Parathyroid adenoma (tissue), 2 donors: Measurements from ENCODE around the gene LLGL2.

Source experiments
- H2AFZ ChIP-seq: fragments of 300-600 bp; sonication (generic); one replicate; pipeline ENCODE4 v1.7.0; 2017; ENCODE audit warnings: antibody characterized with exemption, mild to moderate bottlenecking
- H3K27ac ChIP-seq: fragments of 300-600 bp; sonication (generic); one replicate; pipeline ENCODE4 v1.7.0; 2017
- H3K27me3 ChIP-seq: fragments of 300-600 bp; sonication (generic); one replicate; pipeline ENCODE4 v1.7.0; 2017; ENCODE audit warnings: low read length; ENCODE audit not compliant: control insufficient read depth, insufficient read depth
- H3K36me3 ChIP-seq: fragments of 300-600 bp; sonication (generic); one replicate; pipeline ENCODE4 v1.7.0; 2017; ENCODE audit warnings: low read length; ENCODE audit not compliant: control insufficient read depth, insufficient read depth
- H3K4me1 ChIP-seq: fragments of 300-600 bp; sonication (generic); one replicate; pipeline ENCODE4 v1.7.0; 2017; ENCODE audit warnings: control low read depth
- H3K4me2 ChIP-seq: fragments of 300-600 bp; sonication (generic); one replicate; pipeline ENCODE4 v1.7.0; 2017; ENCODE audit warnings: low read length
- H3K4me3 ChIP-seq: fragments of 300-600 bp; sonication (generic); one replicate; pipeline ENCODE4 v1.7.0; 2017; ENCODE audit warnings: low read depth, low read length
- H3K79me2 ChIP-seq: fragments of 300-600 bp; sonication (generic); one replicate; pipeline ENCODE4 v1.7.0; 2017; ENCODE audit warnings: control low read depth
- H3K9ac ChIP-seq: fragments of 300-600 bp; sonication (generic); one replicate; pipeline ENCODE4 v1.7.0; 2017; ENCODE audit warnings: mild to moderate bottlenecking
- H3K9me3 ChIP-seq: fragments of 300-600 bp; sonication (generic); one replicate; pipeline ENCODE4 v1.7.0; 2017; ENCODE audit warnings: low read length; ENCODE audit not compliant: control insufficient read depth
- TF ChIP-seq, protein P1 (sequence below): fragments of 300-600 bp; sonication (generic); IDR thresholded peaks from one replicate; pipeline ENCODE4 v1.7.0; 2017; ENCODE audit warnings: antibody characterized with exemption, mild to moderate bottlenecking
- donor health status: primary hyperparathyroidism.

LLGL2 gene

DNA sequence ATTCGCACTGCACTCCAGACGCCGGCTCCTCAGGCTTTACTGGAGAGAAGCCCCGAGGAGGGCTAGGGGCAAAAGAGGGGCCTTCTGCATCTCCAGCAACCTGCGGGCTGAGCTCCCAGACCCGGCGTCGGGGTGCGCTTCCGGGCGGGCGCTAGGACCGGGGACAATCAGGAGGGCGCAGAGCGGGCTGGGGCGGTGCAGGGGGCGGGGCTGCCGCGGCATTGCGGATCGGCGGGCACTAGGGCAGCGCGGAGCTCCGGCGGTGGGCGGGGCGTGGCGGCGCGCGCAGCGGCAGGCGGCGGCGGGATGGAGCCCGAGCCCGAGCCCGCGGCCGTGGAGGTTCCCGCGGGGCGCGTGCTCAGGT is 9.3 kb upstream of the LLGL2 start, which contains the start of gene TSEN54:
TSEN54 (plus strand) TSS at position 274 of the 364 bp plus-strand sequence; CDS start at position 307, 33 bp downstream.
- no peaks in the 10 kb centered on the region for H3K36me3 ChIP-seq
- peak within 1 kb of the TSS; percentile 70 for H3K4me3 ChIP-seq
- H3K9ac ChIP-seq = peak within 1 kb of the TSS; percentile 84
- H3K27ac ChIP-seq = peak within 1 kb of the TSS; percentile 89
- H3K4me1 ChIP-seq = peaks cover 8% of the 10 kb centered on the region
- H3K27me3 ChIP-seq = no peaks in the 10 kb centered on the region
- TF ChIP-seq, protein P1, sequence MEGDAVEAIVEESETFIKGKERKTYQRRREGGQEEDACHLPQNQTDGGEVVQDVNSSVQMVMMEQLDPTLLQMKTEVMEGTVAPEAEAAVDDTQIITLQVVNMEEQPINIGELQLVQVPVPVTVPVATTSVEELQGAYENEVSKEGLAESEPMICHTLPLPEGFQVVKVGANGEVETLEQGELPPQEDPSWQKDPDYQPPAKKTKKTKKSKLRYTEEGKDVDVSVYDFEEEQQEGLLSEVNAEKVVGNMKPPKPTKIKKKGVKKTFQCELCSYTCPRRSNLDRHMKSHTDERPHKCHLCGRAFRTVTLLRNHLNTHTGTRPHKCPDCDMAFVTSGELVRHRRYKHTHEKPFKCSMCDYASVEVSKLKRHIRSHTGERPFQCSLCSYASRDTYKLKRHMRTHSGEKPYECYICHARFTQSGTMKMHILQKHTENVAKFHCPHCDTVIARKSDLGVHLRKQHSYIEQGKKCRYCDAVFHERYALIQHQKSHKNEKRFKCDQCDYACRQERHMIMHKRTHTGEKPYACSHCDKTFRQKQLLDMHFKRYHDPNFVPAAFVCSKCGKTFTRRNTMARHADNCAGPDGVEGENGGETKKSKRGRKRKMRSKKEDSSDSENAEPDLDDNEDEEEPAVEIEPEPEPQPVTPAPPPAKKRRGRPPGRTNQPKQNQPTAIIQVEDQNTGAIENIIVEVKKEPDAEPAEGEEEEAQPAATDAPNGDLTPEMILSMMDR = no peak
- H2AFZ ChIP-seq = peak within 1 kb of the TSS; percentile 100
- H3K79me2 ChIP-seq = peaks cover 2% of the 10 kb centered on the region
- no peaks in the 10 kb centered on the region for H3K9me3 ChIP-seq
- H3K4me2 ChIP-seq = peak within 1 kb of the TSS; percentile 88

DNA sequence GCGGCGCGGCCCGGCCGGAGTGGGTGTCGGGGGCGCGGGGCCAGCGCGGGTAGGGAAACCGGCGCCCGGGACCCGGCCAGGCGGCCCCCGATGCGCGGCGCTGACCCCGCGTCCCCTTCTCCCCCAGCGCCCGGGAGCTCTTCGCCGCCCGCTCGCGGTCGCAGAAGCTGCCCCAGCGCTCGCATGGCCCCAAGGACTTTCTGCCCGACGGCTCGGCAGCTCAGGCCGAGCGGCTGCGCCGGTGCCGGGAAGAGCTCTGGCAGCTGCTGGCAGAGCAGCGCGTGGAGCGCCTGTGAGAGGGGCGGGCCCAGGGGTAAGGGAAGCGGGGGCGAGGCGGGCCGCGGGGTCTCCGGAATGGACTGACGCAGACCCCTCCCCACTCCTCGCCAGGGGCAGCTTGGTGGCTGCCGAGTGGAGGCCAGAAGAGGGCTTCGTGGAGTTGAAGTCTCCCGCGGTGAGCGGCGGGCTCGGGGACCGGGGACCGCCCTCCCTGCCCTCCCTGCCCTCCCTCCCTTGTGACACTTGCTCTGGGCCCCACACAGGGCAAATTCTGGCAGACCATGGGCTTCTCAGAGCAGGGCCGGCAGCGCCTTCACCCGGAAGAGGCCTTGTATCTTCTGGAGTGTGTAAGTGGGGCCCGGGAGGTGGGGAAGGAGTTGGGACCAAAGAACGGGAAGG is 8.7 kb upstream of the LLGL2 start:
- peak overlapping the region; percentile 64 for H3K4me3 ChIP-seq
- no peaks in the 10 kb centered on the region for H3K27me3 ChIP-seq
- peaks cover 2% of the 10 kb centered on the region for H3K79me2 ChIP-seq
- peaks cover 6% of the 10 kb centered on the region for H3K4me1 ChIP-seq
- peak overlapping the region; percentile 51 for H3K27ac ChIP-seq
- peak overlapping the region; percentile 53 for H3K9ac ChIP-seq
- H3K9me3 ChIP-seq = no peaks in the 10 kb centered on the region
- H3K4me2 ChIP-seq = peak overlapping the region; percentile 88
- H2AFZ ChIP-seq = peak overlapping the region; percentile 91
- H3K36me3 ChIP-seq = no peaks in the 10 kb centered on the region
- TF ChIP-seq, protein P1 = no peak

DNA sequence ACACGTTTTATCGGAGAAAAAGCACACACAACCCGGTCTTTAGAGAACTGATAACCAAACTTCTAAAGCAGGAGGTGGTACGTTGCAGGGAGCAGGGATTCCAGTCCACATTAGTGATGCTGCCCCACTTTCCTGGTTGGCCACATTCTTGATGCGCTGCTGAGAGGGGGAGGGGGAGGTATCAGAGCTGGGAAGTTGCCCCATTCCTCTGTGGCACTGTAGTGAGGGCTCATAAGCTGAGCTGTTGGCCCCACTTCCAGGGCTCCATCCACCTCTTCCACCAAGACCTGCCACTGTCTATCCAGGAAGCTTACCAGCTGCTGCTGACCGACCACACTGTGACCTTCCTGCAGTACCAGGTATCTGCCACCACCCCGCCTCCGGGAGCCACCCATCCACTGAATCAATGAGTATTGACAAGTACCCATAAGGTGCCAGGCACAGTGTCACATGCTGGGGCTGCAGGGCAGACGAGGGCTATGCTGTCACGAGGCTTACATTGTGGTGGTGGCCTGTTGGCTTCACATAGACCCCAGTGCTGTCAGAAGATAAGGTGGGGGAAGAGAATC is 8.1 kb upstream of the LLGL2 start:
- H3K27ac ChIP-seq = no peak overlapping the region
- TF ChIP-seq, protein P1 = peak; percentile 10
- peaks cover 2% of the 10 kb centered on the region for H3K79me2 ChIP-seq
- peak overlapping the region; percentile 88 for H3K4me2 ChIP-seq
- no peaks in the 10 kb centered on the region for H3K36me3 ChIP-seq
- no peaks in the 10 kb centered on the region for H3K27me3 ChIP-seq
- peaks cover 4% of the 10 kb centered on the region for H3K4me1 ChIP-seq
- no peaks in the 10 kb centered on the region for H3K9me3 ChIP-seq
- H3K9ac ChIP-seq = peak overlapping the region; percentile 53
- H2AFZ ChIP-seq = peak overlapping the region; percentile 91
- peak overlapping the region; percentile 64 for H3K4me3 ChIP-seq

DNA sequence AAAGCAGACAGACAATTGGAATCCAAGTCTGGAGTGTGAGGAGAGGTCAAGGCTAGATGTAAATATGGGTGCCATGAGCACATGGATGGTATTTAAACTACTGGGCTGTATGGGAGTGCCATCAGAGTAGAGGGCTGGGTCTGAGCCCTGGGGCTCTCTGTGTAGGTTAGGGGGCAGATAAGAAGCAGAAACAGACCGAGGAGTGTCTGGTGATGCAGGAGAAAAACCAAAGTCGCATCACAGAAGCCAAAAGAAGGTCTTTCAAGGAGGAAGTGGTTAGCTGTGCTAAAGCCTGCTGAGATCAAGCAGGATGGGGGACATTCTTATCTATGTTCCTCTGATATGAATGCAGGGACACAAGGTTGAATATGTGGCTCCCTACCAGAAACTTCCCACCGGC is 7.3 kb upstream of the LLGL2 start:
- no peak overlapping the region for H3K9ac ChIP-seq

More for the DNA sequence above, 7.3 kb upstream of the LLGL2 start:
- H3K27ac ChIP-seq = no peak overlapping the region
- H3K4me3 ChIP-seq = no peak overlapping the region
- H3K36me3 ChIP-seq = no peaks in the 10 kb centered on the region
- no peak overlapping the region for H3K4me2 ChIP-seq
- no peaks in the 10 kb centered on the region for H3K9me3 ChIP-seq
- no peak overlapping the region for H2AFZ ChIP-seq
- TF ChIP-seq, protein P1 = no peak
- peaks cover 4% of the 10 kb centered on the region for H3K4me1 ChIP-seq
- no peaks in the 10 kb centered on the region for H3K27me3 ChIP-seq
- peaks cover 2% of the 10 kb centered on the region for H3K79me2 ChIP-seq
